Osteoblast (primary cell): ENCODE data around the gene ZC3H12D. TPM values are rescaled to one million over a fixed set of nuclear protein-coding genes. Genes with fewer than 3 reads are reported as not detected.

ENCODE experiments used
- DNase-seq: peaks from one replicate; pipeline ENCODE4 v3.0.0; 2011; ENCODE audit warnings: low spot score, mixed read lengths; ENCODE audit not compliant: insufficient read length; ENCODE audit errors: missing footprints
- H2AFZ ChIP-seq: 2 replicates; pipeline ENCODE4 v1.6.0; 2011; ENCODE audit warnings: mild to moderate bottlenecking, low read length
- H3K27ac ChIP-seq: 2 replicates; pipeline ENCODE4 v1.5.1; 2011; ENCODE audit warnings: mild to moderate bottlenecking, low read depth, low read length, moderate library complexity
- H3K27me3 ChIP-seq: 2 replicates; pipeline ENCODE4 v1.6.0; 2012; ENCODE audit warnings: mild to moderate bottlenecking, control low read depth, inconsistent platforms, low read length, moderate library complexity; ENCODE audit not compliant: insufficient read depth
- H3K36me3 ChIP-seq: 2 replicates; pipeline ENCODE4 v1.5.1; 2011; ENCODE audit warnings: mild to moderate bottlenecking, low read length, control low read depth, moderate library complexity; ENCODE audit not compliant: insufficient read depth
- H3K4me1 ChIP-seq: 2 replicates; pipeline ENCODE4 v1.5.1; 2011; ENCODE audit warnings: mild to moderate bottlenecking, low read length, control low read depth, moderate library complexity; ENCODE audit not compliant: insufficient read depth
- H3K4me2 ChIP-seq: 2 replicates; pipeline ENCODE4 v1.6.0; 2011; ENCODE audit warnings: mild to moderate bottlenecking, low read length; ENCODE audit not compliant: insufficient read depth
- H3K4me3 ChIP-seq: fragments of 200-600 bp; sonication (generic); 3 replicates; pipeline ENCODE4 v1.5.1; 2012; ENCODE audit warnings: mild to moderate bottlenecking, low read length, inconsistent platforms; ENCODE audit not compliant: insufficient read depth
- H3K79me2 ChIP-seq: 2 replicates; pipeline ENCODE4 v1.6.0; 2012; ENCODE audit warnings: mild to moderate bottlenecking, low read length, control low read depth, inconsistent platforms; ENCODE audit not compliant: insufficient read depth
- H3K9me3 ChIP-seq: 2 replicates; pipeline ENCODE4 v1.5.1; 2011; ENCODE audit warnings: low read depth, low read length, control low read depth
- H4K20me1 ChIP-seq: 2 replicates; pipeline ENCODE4 v1.6.0; 2012; ENCODE audit warnings: mild to moderate bottlenecking, low read length, control low read depth; ENCODE audit not compliant: insufficient read depth
- total RNA-seq: library from RNA; depleted of rRNA; stranded (reverse); fragments of >200 nt; gene quantifications from 2 replicates; pipeline ENCODE4 v1.2.3, GENCODE V29; 2012
- TF ChIP-seq, protein P1 (sequence below): IDR thresholded peaks from 2 replicates; pipeline ENCODE4 v1.5.1; 2011; ENCODE audit warnings: mild to moderate bottlenecking, low read depth, low read length, moderate library complexity; ENCODE audit errors: extremely low read depth

Gene ZC3H12D
- total RNA-seq, 1 donor, result under 0.01 TPM

DNA sequence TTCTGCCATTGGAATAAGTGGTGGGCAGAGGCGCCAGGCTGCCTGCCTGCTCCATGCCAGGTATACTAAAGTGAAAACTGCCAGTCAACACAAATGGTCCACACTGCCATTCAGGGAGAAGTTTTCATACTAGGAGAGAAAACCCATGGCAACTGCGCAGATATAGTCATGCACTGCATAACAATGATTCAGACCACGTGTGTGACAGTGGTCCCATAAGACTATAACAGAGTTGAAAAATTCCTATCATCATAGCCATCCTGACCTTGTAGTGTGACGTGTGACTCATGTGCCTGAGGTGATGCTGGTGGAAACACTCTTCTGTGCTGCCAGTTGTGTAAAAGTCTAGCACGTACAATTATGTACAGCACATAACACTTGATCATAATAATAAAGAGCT is 25.1 kb downstream of the ZC3H12D start:
- Histone ChIP-seq H3K4me1 (peaks cover 22% of the 10 kb centered on the region), H3K4me3 (no peak overlapping the region), H4K20me1 (no peaks in the 10 kb centered on the region), H3K27me3 (no peaks in the 10 kb centered on the region), H3K9me3 (no peaks in the 10 kb centered on the region), H3K36me3 (no peaks in the 10 kb centered on the region), H3K27ac (peak overlapping the region; percentile 3), H3K79me2 (no peaks in the 10 kb centered on the region), H2AFZ (no peak overlapping the region), H3K4me2 (no peak overlapping the region)
- TF ChIP-seq, protein P1, sequence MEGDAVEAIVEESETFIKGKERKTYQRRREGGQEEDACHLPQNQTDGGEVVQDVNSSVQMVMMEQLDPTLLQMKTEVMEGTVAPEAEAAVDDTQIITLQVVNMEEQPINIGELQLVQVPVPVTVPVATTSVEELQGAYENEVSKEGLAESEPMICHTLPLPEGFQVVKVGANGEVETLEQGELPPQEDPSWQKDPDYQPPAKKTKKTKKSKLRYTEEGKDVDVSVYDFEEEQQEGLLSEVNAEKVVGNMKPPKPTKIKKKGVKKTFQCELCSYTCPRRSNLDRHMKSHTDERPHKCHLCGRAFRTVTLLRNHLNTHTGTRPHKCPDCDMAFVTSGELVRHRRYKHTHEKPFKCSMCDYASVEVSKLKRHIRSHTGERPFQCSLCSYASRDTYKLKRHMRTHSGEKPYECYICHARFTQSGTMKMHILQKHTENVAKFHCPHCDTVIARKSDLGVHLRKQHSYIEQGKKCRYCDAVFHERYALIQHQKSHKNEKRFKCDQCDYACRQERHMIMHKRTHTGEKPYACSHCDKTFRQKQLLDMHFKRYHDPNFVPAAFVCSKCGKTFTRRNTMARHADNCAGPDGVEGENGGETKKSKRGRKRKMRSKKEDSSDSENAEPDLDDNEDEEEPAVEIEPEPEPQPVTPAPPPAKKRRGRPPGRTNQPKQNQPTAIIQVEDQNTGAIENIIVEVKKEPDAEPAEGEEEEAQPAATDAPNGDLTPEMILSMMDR, result no peak
- DNase-seq, result peak; percentile 88

DNA sequence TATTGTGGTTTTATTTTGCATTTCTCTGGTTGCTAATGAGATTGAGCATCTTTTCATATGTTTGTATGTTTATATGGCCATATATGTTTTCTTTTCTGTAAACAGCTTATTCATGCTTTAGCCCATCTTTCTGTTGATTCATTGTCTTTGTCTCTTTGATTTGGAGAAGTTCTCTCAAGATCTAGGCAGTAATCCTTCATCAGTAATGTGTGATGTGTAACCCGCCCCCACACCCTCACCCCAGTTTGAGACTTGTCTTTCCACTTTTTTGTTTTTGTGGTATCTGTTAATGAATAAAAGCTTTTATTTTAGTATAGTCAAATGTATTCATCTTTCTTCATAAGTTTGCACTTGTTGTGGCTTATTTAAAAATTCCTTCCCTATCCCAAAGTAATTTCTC is 26.0 kb downstream of the ZC3H12D start:
- Histone ChIP-seq H3K4me1 (peaks cover 22% of the 10 kb centered on the region), H3K27ac (no peak overlapping the region), H3K4me3 (no peak overlapping the region), H3K9me3 (no peaks in the 10 kb centered on the region), H3K79me2 (no peaks in the 10 kb centered on the region), H3K36me3 (no peaks in the 10 kb centered on the region), H3K27me3 (no peaks in the 10 kb centered on the region), H2AFZ (no peak overlapping the region), H3K4me2 (no peak overlapping the region), H4K20me1 (no peaks in the 10 kb centered on the region)
- TF ChIP-seq, protein P1, result no peak
- no peak for DNase-seq

DNA sequence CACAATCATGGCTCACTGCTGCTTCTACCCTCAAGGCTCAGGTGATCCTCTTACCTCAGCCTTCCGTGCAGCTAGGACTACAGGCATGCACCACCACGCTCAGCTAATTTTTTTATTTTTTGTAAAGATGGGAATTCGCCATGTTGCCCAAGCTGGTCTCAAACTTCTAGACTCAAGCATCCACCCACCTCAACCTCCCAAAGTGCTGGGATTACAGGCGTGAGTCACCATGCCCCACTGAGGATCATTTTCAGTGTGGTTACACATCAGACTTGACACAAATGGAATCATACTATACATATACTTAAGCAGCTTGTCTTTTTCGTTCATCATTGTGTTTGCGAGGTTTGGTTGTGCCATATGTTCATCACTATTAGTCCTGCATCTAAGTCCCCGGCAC is 26.6 kb downstream of the ZC3H12D start:
- no peaks in the 10 kb centered on the region for H3K79me2 ChIP-seq
- H3K4me1 ChIP-seq, result peaks cover 23% of the 10 kb centered on the region
- no peak overlapping the region for H2AFZ ChIP-seq
- no peaks in the 10 kb centered on the region for H3K9me3 ChIP-seq
- TF ChIP-seq, protein P1, result no peak
- no peak overlapping the region for H3K27ac ChIP-seq
- no peaks in the 10 kb centered on the region for H3K36me3 ChIP-seq
- no peaks in the 10 kb centered on the region for H3K27me3 ChIP-seq
- DNase-seq, result no peak
- no peak overlapping the region for H3K4me2 ChIP-seq
- H4K20me1 ChIP-seq, result no peaks in the 10 kb centered on the region
- H3K4me3 ChIP-seq, result no peak overlapping the region

DNA sequence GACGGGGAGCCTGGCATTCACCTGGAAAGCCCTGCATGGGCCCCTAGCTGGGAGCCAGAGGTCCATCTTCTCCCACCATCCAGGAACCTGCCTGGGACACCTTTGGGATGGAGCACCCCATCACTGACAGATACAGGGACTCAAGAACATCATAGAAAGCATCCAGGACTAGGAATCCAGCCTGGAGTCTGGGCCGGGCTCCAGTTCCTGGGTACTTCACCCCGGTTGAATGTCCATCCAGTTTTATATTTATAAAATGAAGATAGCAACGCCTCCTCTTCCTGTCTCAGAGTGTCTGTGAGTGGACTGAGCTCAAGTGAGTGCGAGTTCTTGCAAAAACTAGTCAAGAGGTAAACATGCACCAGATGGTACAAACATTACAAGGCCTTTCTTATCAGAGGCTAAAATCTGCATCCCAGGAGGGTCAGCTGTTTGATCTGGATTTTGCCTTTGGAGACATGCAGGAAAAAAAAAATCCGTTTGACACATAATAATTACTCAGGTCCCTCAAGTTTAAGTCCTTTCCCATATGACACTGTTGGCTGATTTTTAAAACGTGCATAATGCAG is 27.4 kb downstream of the ZC3H12D start:
- Histone ChIP-seq H4K20me1 (no peaks in the 10 kb centered on the region), H3K4me2 (no peak overlapping the region), H3K27me3 (no peaks in the 10 kb centered on the region), H3K9me3 (no peaks in the 10 kb centered on the region), H3K4me1 (peaks cover 23% of the 10 kb centered on the region), H3K27ac (no peak overlapping the region), H2AFZ (no peak overlapping the region), H3K4me3 (no peak overlapping the region), H3K36me3 (no peaks in the 10 kb centered on the region), H3K79me2 (no peaks in the 10 kb centered on the region)
- no peak for DNase-seq
- TF ChIP-seq, protein P1, result no peak
